GM18507 (cell line): ENCODE data around the gene RIMS3.
"Not testable (repeated sequence)": the region's sequence is repeated elsewhere in the genome, so short reads cannot be mapped to it uniquely, and the experiment has no call there.

Source experiments
- DNase-seq: peaks from one replicate; pipeline ENCODE4 v3.0.0; 2011; ENCODE audit warnings: low read depth; ENCODE audit not compliant: insufficient read length; ENCODE audit errors: extremely low spot score
- FAIRE-seq: peaks from 2 replicates; lab custom pipeline; 2011; peaks lifted over from hg19 to GRCh38; lab: Jason Lieb, UNC

RIMS3 gene

GRCh38 chr1:40612345-40612831, 53.1 kb downstream of the RIMS3 start:
- FAIRE-seq: peak; percentile 94

GRCh38 chr1:40610156-40610555, 55.3 kb downstream of the RIMS3 start:
- no peak for FAIRE-seq
- no peak for DNase-seq

More at GRCh38 chr1:40612345-40612831, 53.1 kb downstream of the RIMS3 start:
- peak; percentile 60 for DNase-seq

GRCh38 chr1:40607921-40608320, 57.6 kb downstream of the RIMS3 start:
- no peak for FAIRE-seq
- DNase-seq: no peak

GRCh38 chr1:40606978-40607377, 58.5 kb downstream of the RIMS3 start:
- DNase-seq (no peak), FAIRE-seq (no peak)

GRCh38 chr1:40606194-40606593, 59.3 kb downstream of the RIMS3 start:
- DNase-seq: no peak
- FAIRE-seq: no peak

- no peak for DNase-seq
- no peak for FAIRE-seq
Measured at GRCh38 chr1:40599926-40600325, 65.6 kb downstream of the RIMS3 start.

GRCh38 chr1:40595623-40596022, 69.9 kb downstream of the RIMS3 start:
- FAIRE-seq (no peak), DNase-seq (no peak)

GRCh38 chr1:40594187-40594531, 71.3 kb downstream of the RIMS3 start:
- no peak for FAIRE-seq
- DNase-seq: no peak

- DNase-seq (no peak), FAIRE-seq (no peak)
Measured at GRCh38 chr1:40593449-40594186, 71.9 kb downstream of the RIMS3 start.

GRCh38 chr1:40592107-40592803, 73.2 kb downstream of the RIMS3 start:
- FAIRE-seq: no peak
- no peak for DNase-seq

- FAIRE-seq (no peak), DNase-seq (no peak)
Measured at GRCh38 chr1:40588586-40588985, 76.9 kb downstream of the RIMS3 start.

- DNase-seq (no peak), FAIRE-seq (no peak)
Measured at GRCh38 chr1:40583980-40584379, 81.5 kb downstream of the RIMS3 start.

GRCh38 chr1:40582116-40582515, 83.4 kb downstream of the RIMS3 start:
- DNase-seq (no peak), FAIRE-seq (no peak)

GRCh38 chr1:40575336-40575735, 90.1 kb downstream of the RIMS3 start:
- no peak for FAIRE-seq

GRCh38 chr1:40574805-40575204, 90.7 kb downstream of the RIMS3 start:
- not testable (repeated sequence) for FAIRE-seq, DNase-seq

More at GRCh38 chr1:40575336-40575735, 90.1 kb downstream of the RIMS3 start:
- DNase-seq: no peak
